ENCODE measurements around the gene CASP3.
"Not testable (repeated sequence)": the region's sequence is repeated elsewhere in the genome, so short reads cannot be mapped to it uniquely, and the experiment has no call there.

CASP3 gene

DNA sequence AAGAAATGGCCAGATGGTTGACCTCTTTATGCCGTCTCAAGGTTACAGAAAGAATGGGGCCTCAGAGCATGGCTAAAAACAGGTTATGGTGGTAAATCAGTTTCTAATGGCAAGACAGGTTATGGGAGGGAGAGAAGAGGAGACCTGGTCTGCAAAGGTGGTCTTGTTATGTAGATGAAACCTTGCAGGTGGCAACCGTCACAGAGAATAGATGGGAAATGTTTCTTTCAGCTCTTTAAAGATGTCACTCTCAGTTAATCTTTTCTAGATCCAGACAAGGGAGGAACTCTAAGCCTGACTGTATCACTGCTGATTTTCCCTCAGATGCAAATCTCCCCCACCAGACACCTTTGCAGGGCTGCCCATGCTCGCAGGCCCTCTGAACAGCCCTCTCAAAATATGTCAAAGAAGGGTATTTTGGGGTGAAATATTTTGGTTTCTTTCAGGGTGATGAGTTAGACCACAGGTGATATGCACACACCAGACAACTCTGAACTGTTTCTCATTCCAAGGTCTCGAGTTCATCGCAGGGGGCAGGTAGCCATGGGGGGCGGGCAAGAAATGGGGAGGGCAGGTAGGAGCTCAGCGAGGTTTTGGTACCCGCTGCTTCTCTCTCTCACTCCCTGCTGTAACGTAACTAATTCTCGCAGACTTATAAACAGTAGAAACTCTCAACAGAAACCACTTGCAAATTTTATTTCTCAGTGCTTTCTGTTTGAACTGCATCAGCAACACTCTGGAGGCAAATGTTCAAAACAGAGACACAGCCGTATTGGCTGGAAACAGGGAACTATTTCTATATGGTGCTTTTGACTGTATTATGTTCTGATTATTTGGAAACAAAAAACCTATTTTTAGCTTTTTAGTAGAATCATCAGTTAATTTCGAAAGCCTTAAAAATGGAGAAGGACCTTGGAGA lies 32.4 kb downstream of the CASP3 start:
- Histone ChIP-seq H3F3A (ENCODE audit: control insufficient read depth, insufficient read depth) (no peaks in the 10 kb centered on the region), H3K9me3 (ENCODE audit: control insufficient read depth, insufficient read depth, low read length) (peaks cover 7% of the 10 kb centered on the region; the same call in 1 of the 2 replicates), H3K27ac (ENCODE audit: low read depth, low read length) (no peak overlapping the region), H3K36me3 (ENCODE audit: control insufficient read depth, low read length) (no peaks in the 10 kb centered on the region), H3K4me1 (ENCODE audit: control insufficient read depth, low read length) (peaks cover 7% of the 10 kb centered on the region), H3K79me2 (ENCODE audit: control insufficient read depth, low read length) (no peaks in the 10 kb centered on the region), H3K4me2 (ENCODE audit: low read length) (0 out of 2 replicates have a peak overlapping the region, but pooled peaks have one; percentile 6), H3K27me3 (ENCODE audit: control insufficient read depth, low read length) (no peaks in the 10 kb centered on the region), H3K9me2 (replicated peaks; ENCODE audit: control insufficient read depth, low read length) (no peaks in the 10 kb centered on the region), H4K20me1 (ENCODE audit: control insufficient read depth, insufficient read depth, low read depth, low read length) (no peaks in the 10 kb centered on the region), H3K4me3 (ENCODE audit: low read length) (no peak overlapping the region)
- TF ChIP-seq, protein P1, sequence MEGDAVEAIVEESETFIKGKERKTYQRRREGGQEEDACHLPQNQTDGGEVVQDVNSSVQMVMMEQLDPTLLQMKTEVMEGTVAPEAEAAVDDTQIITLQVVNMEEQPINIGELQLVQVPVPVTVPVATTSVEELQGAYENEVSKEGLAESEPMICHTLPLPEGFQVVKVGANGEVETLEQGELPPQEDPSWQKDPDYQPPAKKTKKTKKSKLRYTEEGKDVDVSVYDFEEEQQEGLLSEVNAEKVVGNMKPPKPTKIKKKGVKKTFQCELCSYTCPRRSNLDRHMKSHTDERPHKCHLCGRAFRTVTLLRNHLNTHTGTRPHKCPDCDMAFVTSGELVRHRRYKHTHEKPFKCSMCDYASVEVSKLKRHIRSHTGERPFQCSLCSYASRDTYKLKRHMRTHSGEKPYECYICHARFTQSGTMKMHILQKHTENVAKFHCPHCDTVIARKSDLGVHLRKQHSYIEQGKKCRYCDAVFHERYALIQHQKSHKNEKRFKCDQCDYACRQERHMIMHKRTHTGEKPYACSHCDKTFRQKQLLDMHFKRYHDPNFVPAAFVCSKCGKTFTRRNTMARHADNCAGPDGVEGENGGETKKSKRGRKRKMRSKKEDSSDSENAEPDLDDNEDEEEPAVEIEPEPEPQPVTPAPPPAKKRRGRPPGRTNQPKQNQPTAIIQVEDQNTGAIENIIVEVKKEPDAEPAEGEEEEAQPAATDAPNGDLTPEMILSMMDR (IDR thresholded peaks at IDR 0.05; ENCODE audit: low read depth, low read length, poor library complexity, severe bottlenecking), result no peak
- TF ChIP-seq EZH2phosphoT487 (IDR thresholded peaks at IDR 0.05; ENCODE audit: borderline replicate concordance, low read length), result no peak

DNA sequence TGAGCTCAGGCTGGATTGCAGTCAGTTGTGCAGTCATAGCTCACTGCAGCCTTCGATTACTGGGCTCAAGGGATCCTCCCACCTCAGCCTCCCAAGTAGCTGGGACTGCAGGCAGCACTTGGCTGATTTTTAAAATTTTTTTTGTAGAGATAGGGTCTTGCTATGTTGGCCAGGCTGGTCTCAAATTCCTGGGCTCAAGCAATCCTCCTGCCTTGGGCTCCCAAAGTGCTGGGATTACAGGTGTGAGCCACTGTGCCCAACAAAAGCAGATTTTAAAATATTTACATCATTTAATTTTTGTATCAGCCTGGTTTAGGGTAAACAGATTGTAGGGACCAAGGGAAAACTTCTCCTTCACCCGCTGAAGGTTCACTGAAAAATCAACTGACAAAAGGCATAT lies 33.1 kb downstream of the CASP3 start:
- not testable (repeated sequence) for H3F3A ChIP-seq (ENCODE audit: control insufficient read depth, insufficient read depth); H3K4me3 ChIP-seq (ENCODE audit: low read length); H3K79me2 ChIP-seq (ENCODE audit: control insufficient read depth, low read length); H3K4me2 ChIP-seq (ENCODE audit: low read length); H3K27me3 ChIP-seq (ENCODE audit: control insufficient read depth, low read length); H3K27ac ChIP-seq (ENCODE audit: low read depth, low read length); H3K36me3 ChIP-seq (ENCODE audit: control insufficient read depth, low read length); H3K4me1 ChIP-seq (ENCODE audit: control insufficient read depth, low read length); H3K9me3 ChIP-seq (ENCODE audit: control insufficient read depth, insufficient read depth, low read length); H4K20me1 ChIP-seq (ENCODE audit: control insufficient read depth, insufficient read depth, low read depth, low read length); H3K9me2 ChIP-seq (replicated peaks; ENCODE audit: control insufficient read depth, low read length)

DNA sequence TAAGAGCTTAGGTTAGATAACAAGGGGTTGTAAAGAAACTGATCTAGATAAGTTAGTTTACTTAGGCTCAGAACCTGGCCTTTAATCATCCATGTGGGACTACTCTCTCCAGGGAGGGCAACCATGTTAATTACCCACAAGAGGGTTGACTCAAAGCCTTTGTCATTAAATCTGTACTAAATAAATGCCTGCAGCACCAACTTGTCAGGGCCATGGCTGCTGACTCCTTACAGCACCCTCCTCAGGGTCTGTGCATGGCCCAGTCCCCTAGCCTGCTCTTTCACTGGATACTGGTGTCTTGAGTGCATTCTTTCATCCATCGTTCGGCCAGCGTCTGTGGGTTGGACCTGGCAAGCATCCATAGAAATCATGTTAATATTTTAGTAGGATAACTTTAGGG lies 34.7 kb downstream of the CASP3 start:
- no peak for TF ChIP-seq EZH2phosphoT487 (IDR thresholded peaks at IDR 0.05; ENCODE audit: borderline replicate concordance, low read length)
- TF ChIP-seq, protein P1 (IDR thresholded peaks at IDR 0.05; ENCODE audit: low read depth, low read length, poor library complexity, severe bottlenecking), result no peak
- Histone ChIP-seq H4K20me1 (ENCODE audit: control insufficient read depth, insufficient read depth, low read depth, low read length) (no peaks in the 10 kb centered on the region), H3K4me1 (ENCODE audit: control insufficient read depth, low read length) (peaks cover 7% of the 10 kb centered on the region), H3K9me3 (ENCODE audit: control insufficient read depth, insufficient read depth, low read length) (peaks cover 7% of the 10 kb centered on the region; the same call in 1 of the 2 replicates), H3K4me2 (ENCODE audit: low read length) (no peak overlapping the region), H3F3A (ENCODE audit: control insufficient read depth, insufficient read depth) (no peaks in the 10 kb centered on the region), H3K79me2 (ENCODE audit: control insufficient read depth, low read length) (no peaks in the 10 kb centered on the region), H3K27ac (ENCODE audit: low read depth, low read length) (no peak overlapping the region), H3K4me3 (ENCODE audit: low read length) (no peak overlapping the region), H3K27me3 (ENCODE audit: control insufficient read depth, low read length) (no peaks in the 10 kb centered on the region), H3K9me2 (replicated peaks; ENCODE audit: control insufficient read depth, low read length) (no peaks in the 10 kb centered on the region), H3K36me3 (ENCODE audit: control insufficient read depth, low read length) (no peaks in the 10 kb centered on the region)

DNA sequence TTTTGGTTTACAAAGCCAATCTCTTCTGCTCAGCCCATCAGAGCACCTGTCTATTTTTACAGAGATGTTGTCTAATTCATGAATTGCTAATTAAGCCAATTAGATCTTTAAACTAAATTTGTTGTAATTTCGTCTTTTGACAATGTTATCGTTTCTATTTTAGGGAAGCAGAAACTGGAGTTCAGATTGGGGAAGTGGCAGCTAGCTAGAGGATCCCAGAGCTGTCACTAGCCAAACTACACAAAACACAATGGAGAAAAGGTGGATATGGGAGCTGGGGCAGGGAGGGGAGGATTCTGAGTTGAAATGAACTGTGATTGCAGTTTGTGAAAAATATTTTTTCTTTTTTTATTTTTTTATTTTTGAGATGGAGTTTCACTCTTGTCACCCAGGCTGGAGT lies 35.8 kb downstream of the CASP3 start:
- Histone ChIP-seq H3K27ac (ENCODE audit: low read depth, low read length) (no peak overlapping the region), H4K20me1 (ENCODE audit: control insufficient read depth, insufficient read depth, low read depth, low read length) (no peaks in the 10 kb centered on the region), H3K27me3 (ENCODE audit: control insufficient read depth, low read length) (no peaks in the 10 kb centered on the region), H3F3A (ENCODE audit: control insufficient read depth, insufficient read depth) (no peaks in the 10 kb centered on the region), H3K79me2 (ENCODE audit: control insufficient read depth, low read length) (no peaks in the 10 kb centered on the region), H3K36me3 (ENCODE audit: control insufficient read depth, low read length) (no peaks in the 10 kb centered on the region), H3K9me3 (ENCODE audit: control insufficient read depth, insufficient read depth, low read length) (peaks cover 7% of the 10 kb centered on the region; the same call in 1 of the 2 replicates), H3K9me2 (replicated peaks; ENCODE audit: control insufficient read depth, low read length) (no peaks in the 10 kb centered on the region), H3K4me3 (ENCODE audit: low read length) (no peak overlapping the region), H3K4me2 (ENCODE audit: low read length) (no peak overlapping the region), H3K4me1 (ENCODE audit: control insufficient read depth, low read length) (peaks cover 7% of the 10 kb centered on the region)
- TF ChIP-seq, protein P1 (IDR thresholded peaks at IDR 0.05; ENCODE audit: low read depth, low read length, poor library complexity, severe bottlenecking), result no peak
- TF ChIP-seq EZH2phosphoT487 (IDR thresholded peaks at IDR 0.05; ENCODE audit: borderline replicate concordance, low read length), result no peak
